Body of pancreas (tissue), 4 donors: ENCODE measurements around the gene FCRLB. TPM values are rescaled to one million over a fixed set of nuclear protein-coding genes. Genes with fewer than 3 reads are reported as not detected.

Experiments used
- ATAC-seq: fragments of 150-250 bp; one replicate; pipeline ENCODE4 v1.9.1; 2016
- DNase-seq, 4 donors: peaks; one replicate each; pipeline ENCODE4 v3.0.0-alpha.2; 2019
- H3K27ac ChIP-seq, 4 donors: fragments of 200-600 bp; sonication (generic); 1 replicate in 3 of 4; 2 replicates in 1 of 4; pipeline versions ENCODE4 v1.5.1 to v1.6.1; 2016 to 2019; ENCODE audit warnings: mild to moderate bottlenecking in 1 of 4, mixed read lengths in 1 of 4, moderate library complexity in 1 of 4
- H3K27me3 ChIP-seq, 2 donors: fragments of 200-600 bp; sonication (generic); one replicate each; pipeline ENCODE4 v1.6.0; 2016; ENCODE audit warnings: mild to moderate bottlenecking in 1 of 2
- H3K36me3 ChIP-seq, 2 donors: fragments of 200-600 bp; sonication (generic); replicated peaks in 1 of 2; 2 replicates each; pipeline ENCODE4 v1.5.1; 2016; ENCODE audit warnings: low read depth in 2 of 2; ENCODE audit not compliant: insufficient read depth in 1 of 2
- H3K4me1 ChIP-seq: fragments of 200-600 bp; sonication (generic); one replicate; pipeline ENCODE4 v1.6.0; 2016
- H3K4me3 ChIP-seq, 2 donors: fragments of 200-600 bp; sonication (generic); 1 replicate in 1 of 2; 2 replicates in 1 of 2; pipeline ENCODE4 v1.5.1; 2016 to 2019
- H3K9me3 ChIP-seq, 3 donors: fragments of 200-600 bp; sonication (generic); 1 replicate in 2 of 3; 2 replicates in 1 of 3; pipeline ENCODE4 v1.5.1; 2016
- POLR2A ChIP-seq, 3 donors: fragments of 450-650 bp; IDR thresholded peaks; one replicate each; pipeline ENCODE4 v1.6.1; 2016; ENCODE audit warnings: antibody characterized with exemption in 3 of 3, mild to moderate bottlenecking in 2 of 3
- WGBS, 2 donors: methylation state at CpG; one replicate each; pipeline ENCODE4 v1.1.5; 2017; 5-methylcytosine and 5-hydroxymethylcytosine counted together
- intact Hi-C: fragments of 100-400 bp; cut with DNase I; formaldehyde crosslinking; loops from one replicate; pipeline ENCODE4 v1.15.1; 2023
- total RNA-seq, 2 donors: library from RNA; depleted of rRNA; stranded (reverse); fragments of >200 nt; gene quantifications; one replicate each; pipeline ENCODE4 v1.1.0, GENCODE V29; 2016
- TF ChIP-seq, protein P1 (sequence below), 7 experiments: fragments of 450-650 bp in 4 of 7; fragments of 200-600 bp in 3 of 7; sonication (generic) in 3 of 7; IDR thresholded peaks; one replicate each; pipeline ENCODE4 v1.5.1; 2016 to 2019; ENCODE audit warnings: antibody characterized with exemption in 7 of 7

FCRLB gene
- total RNA-seq, 2 donors from 2014 or later: not detected

DNA sequence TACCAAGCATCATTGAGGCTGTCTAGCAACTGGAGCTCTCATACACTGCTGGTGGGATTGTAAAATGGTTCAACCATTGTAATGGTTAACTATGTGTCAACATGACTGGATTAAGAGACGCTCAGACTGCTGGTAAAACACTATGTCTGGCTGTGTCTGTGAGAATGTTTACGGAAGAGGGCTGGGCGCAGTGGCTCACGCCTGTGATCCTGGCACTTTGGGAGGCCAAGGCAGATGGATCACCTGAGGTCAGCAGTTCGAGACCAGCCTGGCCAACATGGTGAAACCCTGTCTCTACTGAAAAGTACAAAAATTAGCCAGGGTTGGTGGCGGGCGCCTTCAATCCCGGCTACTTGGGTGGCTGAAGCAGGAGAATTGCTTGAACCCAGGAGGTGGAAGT, 19.1 kb upstream of the FCRLB start:
- Histone ChIP-seq H3K4me1 (no peaks in the 10 kb centered on the region), H3K9me3 (no peaks in the 10 kb centered on the region), H3K27ac (no peak overlapping the region), H3K27me3 (no peaks in the 10 kb centered on the region), H3K36me3 (no peaks in the 10 kb centered on the region), H3K4me3 (no peak overlapping the region)
- no peak for TF ChIP-seq POLR2A (IDR thresholded peaks at IDR 0.05)
- TF ChIP-seq, protein P1, sequence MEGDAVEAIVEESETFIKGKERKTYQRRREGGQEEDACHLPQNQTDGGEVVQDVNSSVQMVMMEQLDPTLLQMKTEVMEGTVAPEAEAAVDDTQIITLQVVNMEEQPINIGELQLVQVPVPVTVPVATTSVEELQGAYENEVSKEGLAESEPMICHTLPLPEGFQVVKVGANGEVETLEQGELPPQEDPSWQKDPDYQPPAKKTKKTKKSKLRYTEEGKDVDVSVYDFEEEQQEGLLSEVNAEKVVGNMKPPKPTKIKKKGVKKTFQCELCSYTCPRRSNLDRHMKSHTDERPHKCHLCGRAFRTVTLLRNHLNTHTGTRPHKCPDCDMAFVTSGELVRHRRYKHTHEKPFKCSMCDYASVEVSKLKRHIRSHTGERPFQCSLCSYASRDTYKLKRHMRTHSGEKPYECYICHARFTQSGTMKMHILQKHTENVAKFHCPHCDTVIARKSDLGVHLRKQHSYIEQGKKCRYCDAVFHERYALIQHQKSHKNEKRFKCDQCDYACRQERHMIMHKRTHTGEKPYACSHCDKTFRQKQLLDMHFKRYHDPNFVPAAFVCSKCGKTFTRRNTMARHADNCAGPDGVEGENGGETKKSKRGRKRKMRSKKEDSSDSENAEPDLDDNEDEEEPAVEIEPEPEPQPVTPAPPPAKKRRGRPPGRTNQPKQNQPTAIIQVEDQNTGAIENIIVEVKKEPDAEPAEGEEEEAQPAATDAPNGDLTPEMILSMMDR (IDR thresholded peaks at IDR 0.05): no peak
- no peak for ATAC-seq
- DNase-seq: no peak
- intact Hi-C loops: no loop called here
- WGBS, 2 donors: 44 to 45% methylated on average over 8 of the region's 8 CpGs

DNA sequence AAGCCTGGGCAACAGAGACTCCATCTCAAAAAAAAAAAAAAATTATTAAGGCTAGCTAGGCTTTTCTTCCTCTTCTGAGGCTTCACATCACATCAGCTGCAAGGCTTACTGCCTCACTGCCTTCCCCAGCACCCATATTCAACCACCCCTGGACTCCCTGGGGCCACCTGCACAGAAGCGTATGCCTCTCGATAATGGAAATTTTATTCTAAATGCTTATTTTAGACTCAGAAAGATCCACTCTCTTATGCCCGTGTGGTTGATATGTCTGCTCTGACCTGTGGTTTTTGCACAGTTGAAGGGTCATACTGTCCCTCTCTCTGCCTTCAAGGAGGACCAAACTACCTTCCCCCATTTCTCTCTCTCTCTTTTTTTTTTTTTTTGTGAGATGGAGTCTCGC, 15.8 kb upstream of the FCRLB start:
- intact Hi-C loops: no loop called here
- H3K4me1 ChIP-seq: no peaks in the 10 kb centered on the region
- no peak for ATAC-seq
- H3K9me3 ChIP-seq: no peaks in the 10 kb centered on the region
- no peak overlapping the region for H3K4me3 ChIP-seq
- DNase-seq: no peak
- no peaks in the 10 kb centered on the region for H3K36me3 ChIP-seq
- H3K27ac ChIP-seq: no peak overlapping the region
- no peaks in the 10 kb centered on the region for H3K27me3 ChIP-seq
- WGBS, 2 donors: 76 to 89% methylated on average over 4 of the region's 4 CpGs
- no peak for TF ChIP-seq POLR2A (IDR thresholded peaks at IDR 0.05)

DNA sequence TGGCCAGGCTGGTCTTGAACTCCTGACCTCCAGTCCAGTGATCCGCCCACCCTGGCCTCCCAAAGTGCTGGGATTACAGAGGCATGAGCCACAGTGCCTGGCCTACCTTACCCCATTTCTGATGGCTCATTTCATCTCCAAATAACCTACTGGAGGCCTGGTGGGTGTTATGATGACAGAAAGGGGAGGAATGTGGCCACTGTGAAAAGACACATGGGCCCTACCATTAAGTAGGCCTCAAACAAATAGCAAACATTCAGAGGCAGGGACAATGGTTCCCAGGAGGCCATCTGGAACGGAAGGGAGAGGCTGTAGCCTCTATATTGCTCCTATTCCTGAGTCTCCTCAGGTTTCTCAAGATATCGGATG, 15.2 kb upstream of the FCRLB start:
- 71 to 85% methylated on average over 3 of the region's 3 CpGs for WGBS, 2 donors
- H3K27me3 ChIP-seq: no peaks in the 10 kb centered on the region
- no peak overlapping the region for H3K27ac ChIP-seq
- no peaks in the 10 kb centered on the region for H3K4me1 ChIP-seq
- TF ChIP-seq, protein P1 (IDR thresholded peaks at IDR 0.05): no peak
- TF ChIP-seq POLR2A (IDR thresholded peaks at IDR 0.05): no peak
- no peaks in the 10 kb centered on the region for H3K36me3 ChIP-seq
- intact Hi-C loops: no loop called here
- DNase-seq (no peak), ATAC-seq (no peak)
- H3K4me3 ChIP-seq: no peak overlapping the region
- H3K9me3 ChIP-seq: no peaks in the 10 kb centered on the region

DNA sequence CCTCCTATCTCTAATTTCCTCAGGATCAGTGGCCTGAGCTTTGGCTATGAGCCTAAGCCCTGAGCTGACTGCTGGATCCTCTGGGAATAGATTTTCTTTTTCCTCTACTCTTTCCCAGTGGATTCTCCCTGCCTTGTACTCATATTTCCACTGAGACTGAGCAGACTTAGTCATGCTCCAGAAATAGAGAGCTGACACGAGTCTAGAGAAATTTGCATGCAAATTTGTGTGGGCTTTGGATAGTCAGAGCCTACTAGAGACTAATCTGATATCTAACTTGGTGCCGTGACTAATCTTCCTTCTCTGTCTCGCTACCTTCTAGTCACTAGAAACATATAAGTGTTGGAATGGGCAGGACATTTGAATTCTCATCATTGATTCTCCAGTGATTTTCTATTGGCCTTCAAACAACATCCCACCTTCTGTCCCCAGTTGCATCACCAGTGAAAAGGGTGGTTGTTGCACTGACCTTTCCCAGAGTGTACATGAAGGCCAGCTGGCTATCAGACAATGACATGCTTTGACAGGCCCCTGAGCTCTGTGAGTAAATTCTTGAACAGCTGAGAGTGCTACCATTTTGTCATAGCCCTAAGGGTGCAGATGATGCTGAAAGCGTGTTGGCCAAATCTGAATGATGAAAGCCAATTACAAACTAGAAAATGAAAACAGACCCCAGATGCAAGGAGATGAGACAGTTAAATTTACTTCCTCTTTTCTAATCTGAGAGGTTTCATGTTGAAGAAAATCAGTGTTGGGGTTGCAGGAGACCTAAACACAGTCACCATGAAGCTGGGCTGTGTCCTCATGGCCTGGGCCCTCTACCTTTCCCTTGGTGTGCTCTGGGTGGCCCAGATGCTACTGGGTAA, 14.6 kb upstream of the FCRLB start, which contains the start of gene FCRLA:
FCRLA (plus strand) TSS at position 748 of the 866 bp plus-strand sequence; CDS start at position 784, 36 bp downstream.
- Histone ChIP-seq H3K27me3 (no peaks in the 10 kb centered on the region), H3K4me3 (no peak within 1 kb of the TSS), H3K36me3 (no peaks in the 10 kb centered on the region), H3K27ac (no peak within 1 kb of the TSS), H3K9me3 (no peaks in the 10 kb centered on the region), H3K4me1 (no peaks in the 10 kb centered on the region)
- TF ChIP-seq POLR2A (IDR thresholded peaks at IDR 0.05): no peak
- TF ChIP-seq, protein P1 (IDR thresholded peaks at IDR 0.05): no peak
- intact Hi-C loops: no loop called here
- no peak for DNase-seq
- WGBS, 2 donors: 53 to 58% methylated on average over 4 of the region's 4 CpGs
- no peak for ATAC-seq

DNA sequence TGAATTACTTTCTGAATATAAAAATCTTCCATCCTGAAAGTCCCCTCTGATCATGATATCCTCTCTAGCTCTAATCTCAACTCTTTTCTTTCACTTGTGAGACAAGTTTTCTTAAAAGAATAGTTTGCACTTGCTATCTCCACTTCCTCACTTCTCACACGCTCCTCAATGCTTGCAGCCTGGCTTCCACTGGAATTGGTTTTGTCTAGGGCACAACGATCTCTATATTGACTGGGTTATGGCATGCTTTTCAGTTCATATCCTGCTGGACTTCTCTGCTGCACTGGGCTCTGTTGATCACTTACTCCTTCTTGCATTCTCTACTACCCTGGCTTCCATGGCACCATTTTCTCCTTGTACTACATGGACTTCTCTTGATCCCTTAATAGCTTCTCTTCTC, 13.8 kb upstream of the FCRLB start:
- Histone ChIP-seq H3K36me3 (no peaks in the 10 kb centered on the region), H3K4me3 (no peak overlapping the region), H3K27me3 (no peaks in the 10 kb centered on the region), H3K27ac (no peak overlapping the region), H3K4me1 (no peaks in the 10 kb centered on the region), H3K9me3 (no peaks in the 10 kb centered on the region)
- WGBS, 2 donors: 72 to 79% methylated on average over 2 of the region's 2 CpGs
- TF ChIP-seq, protein P1 (IDR thresholded peaks at IDR 0.05): no peak
- TF ChIP-seq POLR2A (IDR thresholded peaks at IDR 0.05): no peak
- DNase-seq (no peak), ATAC-seq (no peak)
- intact Hi-C loops: no loop called here
